Peyer's patch (tissue), 4 donors: ENCODE results near the gene CCDC6. TPM values are rescaled to one million over a fixed set of nuclear protein-coding genes. Genes with fewer than 3 reads are reported as not detected.

ENCODE experiments used
- DNase-seq, 3 donors: peaks; one replicate each; pipeline ENCODE4 v3.0.0-alpha.2; 2017 to 2019
- H3K27ac ChIP-seq, 4 donors: fragments of 200-600 bp; sonication (generic); one replicate each; pipeline ENCODE4 v1.5.1; 2016 to 2019
- H3K27me3 ChIP-seq, 2 donors: fragments of 200-600 bp; sonication (generic); one replicate each; pipeline ENCODE4 v1.5.1; 2019
- H3K36me3 ChIP-seq, 3 donors: fragments of 200-600 bp; sonication (generic); one replicate each; pipeline ENCODE4 v1.5.1; 2016 to 2019
- H3K4me1 ChIP-seq, 4 donors: fragments of 200-600 bp; sonication (generic); one replicate each; pipeline ENCODE4 v1.5.1; 2016 to 2019
- H3K4me3 ChIP-seq, 4 donors: fragments of 200-600 bp; sonication (generic); 1 replicate in 3 of 4; 2 replicates in 1 of 4; pipeline ENCODE4 v1.5.1; 2016 to 2019; ENCODE audit warnings: mild to moderate bottlenecking in 1 of 4
- H3K9me3 ChIP-seq, 4 donors: fragments of 200-600 bp; sonication (generic); one replicate each; pipeline ENCODE4 v1.5.1; 2016 to 2019; ENCODE audit warnings: mild to moderate bottlenecking in 1 of 4
- CTCF ChIP-seq, 6 experiments: fragments of 450-650 bp in 4 of 6; fragments of 200-600 bp in 2 of 6; sonication (generic) in 1 of 6; IDR thresholded peaks; one replicate each; pipeline ENCODE4 v1.5.1; 2017 to 2019; ENCODE audit warnings: antibody characterized with exemption in 6 of 6, mild to moderate bottlenecking in 3 of 6, moderate library complexity in 1 of 6
- POLR2A ChIP-seq, 2 donors: fragments of 450-650 bp; IDR thresholded peaks; one replicate each; pipeline ENCODE4 v1.5.1; 2017; ENCODE audit warnings: antibody characterized with exemption in 2 of 2, mild to moderate bottlenecking in 2 of 2, moderate library complexity in 2 of 2
- total RNA-seq, 4 donors: library from RNA; depleted of rRNA; stranded (reverse); fragments of >200 nt; gene quantifications; one replicate each; pipeline ENCODE4 v1.1.0, GENCODE V29; 2016

The CCDC6 gene
- total RNA-seq, 4 donors from 2014 or later = 41.8 to 49.6 (median 48.6) TPM

GRCh38 chr10:59844436-59844835 lies 61.9 kb downstream of the CCDC6 start:
- H3K4me3 ChIP-seq = no peak overlapping the region
- no peak overlapping the region for H3K27ac ChIP-seq
- H3K27me3 ChIP-seq = no peaks in the 10 kb centered on the region
- TF ChIP-seq CTCF (IDR thresholded peaks at IDR 0.05) (no peak), POLR2A (IDR thresholded peaks at IDR 0.05) (no peak)
- no peak for DNase-seq
- no peaks in the 10 kb centered on the region for H3K4me1 ChIP-seq
- H3K9me3 ChIP-seq = no peaks in the 10 kb centered on the region
- H3K36me3 ChIP-seq = peaks cover 0 to 25% (median 0%) of the 10 kb centered on the region in 3 donors

GRCh38 chr10:59843748-59844147 lies 62.6 kb downstream of the CCDC6 start:
- Histone ChIP-seq H3K4me3 (no peak overlapping the region), H3K36me3 (peaks cover 0 to 18% (median 0%) of the 10 kb centered on the region in 3 donors), H3K4me1 (no peaks in the 10 kb centered on the region), H3K9me3 (no peaks in the 10 kb centered on the region), H3K27me3 (no peaks in the 10 kb centered on the region), H3K27ac (no peak overlapping the region)
- DNase-seq = no peak
- TF ChIP-seq POLR2A (IDR thresholded peaks at IDR 0.05) = no peak
- no peak for TF ChIP-seq CTCF (IDR thresholded peaks at IDR 0.05)

GRCh38 chr10:59839576-59839975 lies 66.8 kb downstream of the CCDC6 start:
- DNase-seq = no peak
- H3K9me3 ChIP-seq = no peaks in the 10 kb centered on the region
- H3K27me3 ChIP-seq = no peaks in the 10 kb centered on the region
- no peak for TF ChIP-seq POLR2A (IDR thresholded peaks at IDR 0.05)
- no peak for TF ChIP-seq CTCF (IDR thresholded peaks at IDR 0.05)
- no peak overlapping the region for H3K4me3 ChIP-seq
- no peaks in the 10 kb centered on the region for H3K4me1 ChIP-seq
- no peak overlapping the region for H3K27ac ChIP-seq
- no peaks in the 10 kb centered on the region for H3K36me3 ChIP-seq

GRCh38 chr10:59838085-59838789 lies 68.1 kb downstream of the CCDC6 start:
- no peak overlapping the region for H3K4me3 ChIP-seq
- TF ChIP-seq CTCF (IDR thresholded peaks at IDR 0.05) (no peak), POLR2A (IDR thresholded peaks at IDR 0.05) (no peak)
- no peaks in the 10 kb centered on the region for H3K9me3 ChIP-seq
- no peak overlapping the region for H3K27ac ChIP-seq
- no peaks in the 10 kb centered on the region for H3K4me1 ChIP-seq
- H3K36me3 ChIP-seq = no peaks in the 10 kb centered on the region
- H3K27me3 ChIP-seq = no peaks in the 10 kb centered on the region
- DNase-seq = no peak

- no peaks in the 10 kb centered on the region for H3K27me3 ChIP-seq
- peaks cover 0 to 2% (median 0%) of the 10 kb centered on the region in 3 donors for H3K36me3 ChIP-seq
- H3K27ac ChIP-seq = no peak overlapping the region
- DNase-seq = no peak
- H3K4me1 ChIP-seq = no peaks in the 10 kb centered on the region
- TF ChIP-seq POLR2A (IDR thresholded peaks at IDR 0.05) (no peak), CTCF (IDR thresholded peaks at IDR 0.05) (peak in 3 of 6 experiments; percentile 8 to 37 (median 9))
- no peaks in the 10 kb centered on the region for H3K9me3 ChIP-seq
- no peak overlapping the region for H3K4me3 ChIP-seq
Measured at GRCh38 chr10:59833810-59834209, 72.5 kb downstream of the CCDC6 start.
